ENCODE measurements around the gene DPYSL4. TPM values are rescaled to one million over a fixed set of nuclear protein-coding genes. Genes with fewer than 3 reads are reported as not detected.
A peak's percentile ranks its signal among the peaks of the same experiment; 100 is the strongest.
"Not testable (repeated sequence)": the region's sequence is repeated elsewhere in the genome, so short reads cannot be mapped to it uniquely, and the experiment has no call there.

Gene DPYSL4
- polyA plus RNA-seq, 6 donors from 2014 or later, result not detected

DNA sequence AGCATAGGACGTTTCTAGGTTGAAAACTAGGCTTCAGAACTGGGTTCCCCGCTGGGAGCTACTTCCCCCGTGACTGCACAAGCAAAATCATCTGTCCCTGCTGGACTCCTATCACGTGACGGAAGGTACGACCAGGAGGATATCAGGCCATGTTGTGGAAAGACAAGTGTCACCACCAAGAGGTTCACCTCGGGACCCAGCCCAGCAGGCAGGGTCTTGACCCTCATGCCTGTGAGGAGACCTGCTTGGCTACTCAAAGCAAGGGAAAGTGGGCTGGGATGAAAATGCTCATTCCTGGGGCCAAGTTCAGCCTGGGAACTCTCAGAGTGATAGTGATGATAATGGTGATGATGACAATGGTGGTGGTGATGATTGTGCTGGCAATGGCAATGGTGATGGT, 32.3 kb upstream of the DPYSL4 start:
- ATAC-seq (ENCODE audit: low read depth in 2 of 2) (no peak), DNase-seq (no peak)
- peaks cover 0 to 5% (median 0%) of the 10 kb centered on the region in 7 donors for H3K9me3 Mint-ChIP-seq
- no peaks in the 10 kb centered on the region for H3K36me3 Mint-ChIP-seq
- H3K4me3 Mint-ChIP-seq, result no peak overlapping the region
- H3K27me3 Mint-ChIP-seq, result no peaks in the 10 kb centered on the region
- no peaks in the 10 kb centered on the region for H3K4me1 Mint-ChIP-seq
- no peak overlapping the region for H3K27ac Mint-ChIP-seq

DNA sequence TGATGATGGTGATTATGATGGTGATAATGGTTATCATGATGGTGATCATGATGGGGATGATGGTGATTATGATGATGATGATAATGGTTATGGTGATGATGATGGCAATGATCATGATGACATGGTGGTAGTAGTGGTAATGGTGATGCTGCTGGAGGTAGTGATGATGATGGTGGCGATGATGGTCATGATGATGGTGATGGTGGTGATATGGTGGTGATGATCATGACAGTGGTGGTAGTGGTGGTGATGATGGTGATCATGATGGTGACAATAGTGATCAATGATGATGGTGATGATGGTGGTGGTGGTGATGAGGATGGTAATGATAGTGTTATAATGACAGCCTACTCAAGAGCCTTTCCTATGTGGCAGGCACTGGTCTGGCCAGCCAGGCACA, 31.8 kb upstream of the DPYSL4 start:
- Mint-ChIP-seq H3K27ac (no peak overlapping the region), H3K27me3 (no peaks in the 10 kb centered on the region), H3K9me3 (peaks cover 0 to 5% (median 0%) of the 10 kb centered on the region in 7 donors), H3K4me3 (no peak overlapping the region), H3K4me1 (no peaks in the 10 kb centered on the region), H3K36me3 (no peaks in the 10 kb centered on the region)
- DNase-seq (no peak), ATAC-seq (ENCODE audit: low read depth in 2 of 2) (no peak)

DNA sequence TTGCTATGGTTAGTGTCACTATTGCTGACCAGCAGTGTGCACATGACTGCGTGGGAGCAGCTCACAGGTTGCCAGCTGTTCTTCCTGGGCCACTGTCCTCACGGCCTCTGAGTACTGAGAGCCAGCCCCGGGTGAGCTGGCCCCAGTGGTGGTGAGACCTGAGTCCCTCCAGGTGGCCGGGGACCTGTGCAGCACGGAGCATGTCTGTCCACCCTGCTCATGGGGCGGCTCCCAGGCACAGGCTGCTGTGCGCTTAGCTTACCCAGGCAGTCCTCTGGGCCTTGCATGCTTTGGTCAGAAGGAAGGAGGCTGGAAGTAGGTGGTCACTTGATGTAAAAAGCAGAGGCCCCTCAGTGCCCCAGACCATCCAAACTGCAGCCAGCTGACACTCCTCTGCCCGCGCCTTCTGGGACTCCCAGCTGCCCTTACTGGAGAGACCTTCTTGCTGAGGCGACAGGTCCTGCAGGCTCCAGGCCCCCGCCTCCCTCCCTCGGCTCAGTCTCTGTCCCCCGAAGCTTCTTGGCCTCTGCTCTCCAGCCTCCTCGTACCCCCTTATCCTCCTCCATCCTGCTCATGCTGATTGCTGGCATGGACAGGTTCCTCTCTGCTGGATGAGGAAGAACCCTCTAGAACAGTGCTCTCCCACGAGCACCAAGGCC, 30.9 kb upstream of the DPYSL4 start:
- H3K27me3 Mint-ChIP-seq, result no peaks in the 10 kb centered on the region
- no peaks in the 10 kb centered on the region for H3K36me3 Mint-ChIP-seq
- ATAC-seq (ENCODE audit: low read depth in 2 of 2) (no peak), DNase-seq (no peak)
- H3K4me3 Mint-ChIP-seq, result no peak overlapping the region
- no peaks in the 10 kb centered on the region for H3K4me1 Mint-ChIP-seq
- peak overlapping the region in 1 of 6 donors; percentile 64 for H3K27ac Mint-ChIP-seq
- peaks cover 0 to 5% (median 0%) of the 10 kb centered on the region in 7 donors for H3K9me3 Mint-ChIP-seq

- no peak for ATAC-seq (ENCODE audit: low read depth in 2 of 2)
- Mint-ChIP-seq H3K4me3 (no peak overlapping the region), H3K9me3 (peaks cover 0 to 5% (median 0%) of the 10 kb centered on the region in 7 donors), H3K27me3 (no peaks in the 10 kb centered on the region), H3K27ac (peak overlapping the region in 1 of 6 donors; percentile 82), H3K36me3 (no peaks in the 10 kb centered on the region), H3K4me1 (no peaks in the 10 kb centered on the region)
- DNase-seq, result no peak
Measured at GRCh38 chr10:132156382-132156781, 30.4 kb upstream of the DPYSL4 start.

DNA sequence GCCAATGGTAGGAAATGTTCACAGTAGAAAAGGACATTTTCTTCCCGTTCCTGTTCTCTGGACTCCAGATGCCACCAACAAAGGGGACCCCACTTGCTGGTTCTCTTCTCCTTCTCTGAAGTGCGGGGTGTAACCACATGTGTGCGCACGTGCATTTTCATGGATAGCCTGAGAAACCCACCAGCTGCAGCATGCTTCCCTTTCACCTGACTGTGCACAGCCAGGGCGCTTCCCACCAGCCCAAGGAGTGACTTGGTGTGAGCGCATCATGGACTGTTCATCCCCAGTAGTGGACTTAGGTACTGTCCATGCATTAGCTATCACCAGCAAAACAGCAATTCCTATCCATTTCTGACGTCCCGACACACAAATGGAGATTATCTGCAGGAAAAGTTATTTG, 29.6 kb upstream of the DPYSL4 start:
- Mint-ChIP-seq H3K36me3 (no peaks in the 10 kb centered on the region), H3K4me1 (peaks cover 5% of the 10 kb centered on the region in 3 donors), H3K27me3 (no peaks in the 10 kb centered on the region), H3K9me3 (peaks cover 0 to 5% (median 0%) of the 10 kb centered on the region in 7 donors), H3K27ac (no peak overlapping the region), H3K4me3 (no peak overlapping the region)
- ATAC-seq (ENCODE audit: low read depth in 2 of 2) (no peak), DNase-seq (no peak)

DNA sequence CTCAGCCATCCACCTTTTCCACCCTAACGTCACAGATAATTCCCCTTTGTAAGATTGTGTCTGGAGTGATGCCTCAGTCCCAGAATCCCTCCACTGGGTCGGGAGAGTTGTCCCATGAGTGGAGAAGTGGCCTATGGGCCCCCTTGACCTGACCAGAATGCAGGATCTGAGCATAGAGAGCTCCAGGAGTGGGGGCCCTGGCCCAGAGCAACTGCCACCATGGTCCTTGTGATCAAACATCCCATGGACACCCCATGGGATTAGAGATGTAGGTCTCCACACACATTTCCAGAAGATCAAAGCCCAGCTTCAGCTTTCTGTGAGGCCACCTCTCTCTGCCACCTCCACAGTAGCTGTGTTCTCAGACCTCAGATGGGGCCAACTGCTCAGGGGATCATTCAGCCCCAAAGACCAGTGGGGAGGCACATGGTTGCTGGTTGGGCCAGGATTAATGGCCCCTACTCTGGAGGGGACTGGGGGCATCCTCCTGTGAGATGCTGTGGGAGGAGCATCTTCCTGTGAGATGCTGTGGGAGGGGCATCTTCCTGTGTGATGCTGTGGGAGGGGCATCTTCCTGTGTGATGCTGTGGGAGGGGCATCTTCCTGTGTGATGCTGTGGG, 28.5 kb upstream of the DPYSL4 start:
- Mint-ChIP-seq H3K4me1 (peaks cover 9 to 11% (median 10%) of the 10 kb centered on the region in 3 donors), H3K27ac (peak overlapping the region in 2 of 6 donors; percentile 61 to 65), H3K4me3 (no peak overlapping the region), H3K36me3 (no peaks in the 10 kb centered on the region), H3K27me3 (peaks cover 0 to 2% (median 0%) of the 10 kb centered on the region in 3 donors), H3K9me3 (peaks cover 0 to 5% (median 0%) of the 10 kb centered on the region in 7 donors)
- no peak for DNase-seq
- no peak for ATAC-seq (ENCODE audit: low read depth in 2 of 2)

DNA sequence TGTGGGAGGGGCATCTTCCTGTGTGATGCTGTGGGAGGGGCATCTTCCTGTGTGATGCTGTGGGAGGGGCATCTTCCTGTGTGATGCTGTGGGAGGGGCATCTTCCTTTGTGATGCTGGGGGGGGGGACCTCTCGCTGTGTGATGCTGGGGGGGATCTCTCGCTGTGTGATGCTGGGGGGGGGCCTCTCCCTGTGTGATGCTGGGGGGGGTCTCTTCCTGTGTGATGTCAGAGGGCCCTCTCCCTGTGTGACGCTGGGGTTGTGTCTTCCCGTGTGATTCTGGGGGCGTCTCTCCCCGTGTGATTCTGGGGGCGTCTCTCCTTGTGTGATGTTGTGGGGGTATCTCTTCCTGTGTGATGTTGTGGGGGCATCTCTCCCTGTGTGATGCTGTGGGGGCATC, 27.9 kb upstream of the DPYSL4 start:
- H3K4me1 Mint-ChIP-seq, result peaks cover 10 to 13% (median 11%) of the 10 kb centered on the region in 3 donors
- H3K9me3 Mint-ChIP-seq, result peaks cover 0 to 5% (median 0%) of the 10 kb centered on the region in 7 donors
- DNase-seq (no peak), ATAC-seq (ENCODE audit: low read depth in 2 of 2) (no peak)
- no peak overlapping the region for H3K4me3 Mint-ChIP-seq
- no peaks in the 10 kb centered on the region for H3K36me3 Mint-ChIP-seq
- peak overlapping the region in 1 of 6 donors; percentile 28 for H3K27ac Mint-ChIP-seq
- H3K27me3 Mint-ChIP-seq, result peaks cover 0 to 8% (median 0%) of the 10 kb centered on the region in 3 donors

- peaks cover 0 to 13% (median 3%) of the 10 kb centered on the region in 3 donors for H3K27me3 Mint-ChIP-seq
- H3K4me3 Mint-ChIP-seq, result peak overlapping the region in 1 of 8 donors; percentile 70
- H3K9me3 Mint-ChIP-seq; H3K36me3 Mint-ChIP-seq; ATAC-seq (ENCODE audit: low read depth in 2 of 2); DNase-seq: not testable (repeated sequence)
- H3K4me1 Mint-ChIP-seq, result peaks cover 10 to 13% (median 11%) of the 10 kb centered on the region in 3 donors
- peak overlapping the region in 2 of 6 donors; percentile 28 to 94 for H3K27ac Mint-ChIP-seq
Measured at GRCh38 chr10:132159302-132160230, 27.2 kb upstream of the DPYSL4 start.

GRCh38 chr10:132160231-132160630, 26.5 kb upstream of the DPYSL4 start:
- Mint-ChIP-seq H3K27me3 (peaks cover 0 to 20% (median 5%) of the 10 kb centered on the region in 3 donors), H3K4me1 (peaks cover 10 to 13% (median 11%) of the 10 kb centered on the region in 3 donors)
- not testable (repeated sequence) for H3K27ac Mint-ChIP-seq; H3K4me3 Mint-ChIP-seq; DNase-seq; H3K36me3 Mint-ChIP-seq; H3K9me3 Mint-ChIP-seq; ATAC-seq (ENCODE audit: low read depth in 2 of 2)

- H3K27ac Mint-ChIP-seq, DNase-seq: not testable (repeated sequence)
Measured at GRCh38 chr10:132160834-132161622, 25.7 kb upstream of the DPYSL4 start.

DNA sequence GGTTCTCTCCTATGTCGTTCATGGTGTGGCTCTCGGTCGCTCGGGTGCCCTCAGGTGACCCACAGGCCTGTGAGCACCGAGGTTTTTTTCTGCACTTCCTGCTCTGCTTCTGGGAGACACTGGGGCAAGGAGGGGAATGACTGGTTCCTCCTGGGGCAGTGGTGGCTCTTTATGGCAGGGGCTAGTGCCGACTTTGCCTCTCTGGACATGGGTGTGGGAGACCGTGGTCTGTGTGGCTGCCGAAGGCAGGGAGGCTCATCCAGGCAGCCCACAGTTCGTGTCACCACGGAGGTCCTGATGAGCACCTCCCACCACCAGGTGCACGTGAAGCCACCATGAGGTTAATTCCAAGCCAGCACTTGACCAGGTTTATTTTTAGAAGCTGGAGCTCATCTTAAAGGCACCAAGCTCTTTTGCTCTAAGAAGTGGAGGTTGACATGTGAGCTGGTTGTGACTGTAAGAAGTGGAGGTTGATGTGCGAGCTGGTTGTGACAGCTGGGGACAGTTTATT, 24.7 kb upstream of the DPYSL4 start:
- ATAC-seq (ENCODE audit: low read depth in 2 of 2), result peak in 1 of 2 donors; percentile 28
- peaks cover 13 to 14% (median 13%) of the 10 kb centered on the region in 3 donors for H3K4me1 Mint-ChIP-seq

More at GRCh38 chr10:132160834-132161622, 25.7 kb upstream of the DPYSL4 start:
- H3K36me3 Mint-ChIP-seq; ATAC-seq (ENCODE audit: low read depth in 2 of 2); H3K9me3 Mint-ChIP-seq; H3K4me3 Mint-ChIP-seq: not testable (repeated sequence)
- Mint-ChIP-seq H3K27me3 (peaks cover 1 to 26% (median 5%) of the 10 kb centered on the region in 3 donors), H3K4me1 (peaks cover 10 to 13% (median 11%) of the 10 kb centered on the region in 3 donors)

DNA sequence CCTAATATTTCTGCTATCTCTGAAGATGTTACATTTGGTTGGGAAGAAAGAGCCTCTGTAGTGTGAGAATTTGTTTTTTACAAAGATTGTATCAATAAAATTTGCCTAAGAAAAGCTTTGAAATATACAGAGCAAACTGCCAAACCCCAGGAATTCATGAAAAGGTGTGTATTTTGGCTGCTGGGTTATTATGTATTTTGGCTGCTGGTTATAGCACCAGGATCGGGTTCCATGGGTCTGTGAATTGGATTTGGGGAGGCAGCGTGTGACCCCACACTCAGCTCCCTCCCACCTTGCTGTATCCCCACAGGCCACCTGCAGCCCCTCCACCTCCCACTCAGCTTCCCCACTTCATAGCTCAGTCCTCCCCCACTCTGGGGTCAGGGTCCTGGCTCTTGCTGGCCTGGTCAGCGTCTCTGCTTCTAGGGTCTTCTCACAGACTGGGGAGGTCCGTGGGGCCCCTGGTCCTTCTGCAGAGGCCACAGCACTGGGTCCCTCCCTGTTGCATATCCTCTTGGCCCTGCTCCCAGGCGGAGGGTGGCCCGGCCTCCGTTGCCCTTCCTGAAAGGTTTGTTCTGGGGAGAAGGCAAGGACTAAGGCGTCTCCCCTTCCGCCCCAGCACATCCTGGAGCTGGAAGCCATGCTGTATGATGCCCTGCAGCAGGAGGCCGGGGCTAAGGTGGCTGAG, 24.0 kb upstream of the DPYSL4 start:
- peaks cover 0 to 4% (median 0%) of the 10 kb centered on the region in 7 donors for H3K9me3 Mint-ChIP-seq
- no peak for ATAC-seq (ENCODE audit: low read depth in 2 of 2)
- H3K4me3 Mint-ChIP-seq, result no peak overlapping the region
- peaks cover 8 to 43% (median 18%) of the 10 kb centered on the region in 3 donors for H3K27me3 Mint-ChIP-seq
- peaks cover 13 to 15% (median 13%) of the 10 kb centered on the region in 3 donors for H3K4me1 Mint-ChIP-seq
- no peaks in the 10 kb centered on the region for H3K36me3 Mint-ChIP-seq
- DNase-seq, result no peak
- H3K27ac Mint-ChIP-seq, result peak overlapping the region in 4 of 6 donors; percentile 16 to 91 (median 29)

More for the DNA sequence above, 24.7 kb upstream of the DPYSL4 start:
- Mint-ChIP-seq H3K4me3 (peak overlapping the region in 5 of 8 donors; percentile 32 to 85 (median 45)), H3K36me3 (no peaks in the 10 kb centered on the region), H3K27ac (peak overlapping the region in 5 of 6 donors; percentile 16 to 94 (median 75)), H3K27me3 (peaks cover 8 to 37% (median 12%) of the 10 kb centered on the region in 3 donors), H3K9me3 (peaks cover 0 to 4% (median 0%) of the 10 kb centered on the region in 7 donors)
- no peak for DNase-seq
